ENCODE results near the gene RASIP1. TPM values are rescaled to one million over a fixed set of nuclear protein-coding genes. Genes with fewer than 3 reads are reported as not detected.

Gene RASIP1
- total RNA-seq, 1 donor from 2014 or later, result 2.1 TPM

DNA sequence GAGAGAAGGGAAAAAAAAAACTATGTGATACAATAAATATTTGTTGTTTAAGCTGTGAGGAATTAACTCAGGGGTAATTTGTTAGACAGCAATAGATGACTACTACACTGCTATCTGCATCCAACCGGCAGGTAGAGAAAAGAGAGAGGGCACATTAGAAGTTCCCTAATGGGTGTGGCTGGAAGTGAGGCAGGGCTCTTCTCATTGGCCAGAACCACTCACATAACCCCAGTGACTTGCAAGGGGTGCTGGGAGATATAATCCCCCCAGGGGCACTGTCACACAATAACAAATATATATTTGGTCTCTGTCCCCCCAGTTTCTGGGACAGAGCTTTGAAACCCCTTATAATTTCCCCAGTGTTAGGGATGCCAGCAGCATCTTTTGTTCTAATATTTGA, 39.2 kb upstream of the RASIP1 start:
- H3K4me3 Mint-ChIP-seq, result no peak overlapping the region
- H3K4me1 Mint-ChIP-seq, result peaks cover 15% of the 10 kb centered on the region
- no peaks in the 10 kb centered on the region for H3K27me3 Mint-ChIP-seq (ENCODE audit: low read depth)
- H3K9me3 Mint-ChIP-seq, result no peaks in the 10 kb centered on the region
- H3K36me3 Mint-ChIP-seq, result no peaks in the 10 kb centered on the region
- DNase-seq (ENCODE audit: low spot score in 2 of 2, unreplicated experiment in 2 of 2), result no peak
- TF ChIP-seq, protein P1, sequence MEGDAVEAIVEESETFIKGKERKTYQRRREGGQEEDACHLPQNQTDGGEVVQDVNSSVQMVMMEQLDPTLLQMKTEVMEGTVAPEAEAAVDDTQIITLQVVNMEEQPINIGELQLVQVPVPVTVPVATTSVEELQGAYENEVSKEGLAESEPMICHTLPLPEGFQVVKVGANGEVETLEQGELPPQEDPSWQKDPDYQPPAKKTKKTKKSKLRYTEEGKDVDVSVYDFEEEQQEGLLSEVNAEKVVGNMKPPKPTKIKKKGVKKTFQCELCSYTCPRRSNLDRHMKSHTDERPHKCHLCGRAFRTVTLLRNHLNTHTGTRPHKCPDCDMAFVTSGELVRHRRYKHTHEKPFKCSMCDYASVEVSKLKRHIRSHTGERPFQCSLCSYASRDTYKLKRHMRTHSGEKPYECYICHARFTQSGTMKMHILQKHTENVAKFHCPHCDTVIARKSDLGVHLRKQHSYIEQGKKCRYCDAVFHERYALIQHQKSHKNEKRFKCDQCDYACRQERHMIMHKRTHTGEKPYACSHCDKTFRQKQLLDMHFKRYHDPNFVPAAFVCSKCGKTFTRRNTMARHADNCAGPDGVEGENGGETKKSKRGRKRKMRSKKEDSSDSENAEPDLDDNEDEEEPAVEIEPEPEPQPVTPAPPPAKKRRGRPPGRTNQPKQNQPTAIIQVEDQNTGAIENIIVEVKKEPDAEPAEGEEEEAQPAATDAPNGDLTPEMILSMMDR (IDR thresholded peaks at IDR 0.05; ENCODE audit: unreplicated experiment), result no peak
- H3K27ac Mint-ChIP-seq, result no peak overlapping the region

DNA sequence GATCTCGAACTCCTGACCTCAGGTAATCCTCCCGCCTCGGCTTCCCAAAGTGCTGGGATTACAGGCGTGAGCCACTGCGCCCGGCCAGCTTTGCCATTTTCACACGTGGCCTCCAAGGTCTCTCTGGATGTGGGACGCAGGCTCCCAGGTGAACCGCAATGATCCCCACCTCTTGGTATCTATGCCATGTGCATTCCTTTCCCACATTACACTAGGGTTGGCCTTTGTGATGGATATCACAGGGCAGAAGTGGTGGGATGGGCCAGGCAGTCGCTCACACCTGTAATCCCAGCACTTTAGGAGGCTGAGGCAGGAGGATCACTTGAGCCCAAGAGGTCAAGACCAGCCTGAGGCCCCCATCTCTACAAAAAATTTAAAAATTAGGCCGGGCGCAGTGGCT, 37.3 kb upstream of the RASIP1 start:
- Mint-ChIP-seq H3K4me3 (no peak overlapping the region), H3K4me1 (peaks cover 15% of the 10 kb centered on the region), H3K27me3 (ENCODE audit: low read depth) (no peaks in the 10 kb centered on the region), H3K9me3 (no peaks in the 10 kb centered on the region), H3K27ac (no peak overlapping the region), H3K36me3 (no peaks in the 10 kb centered on the region)
- TF ChIP-seq, protein P1 (IDR thresholded peaks at IDR 0.05; ENCODE audit: unreplicated experiment), result no peak
- DNase-seq (ENCODE audit: low spot score in 2 of 2, unreplicated experiment in 2 of 2), result no peak

DNA sequence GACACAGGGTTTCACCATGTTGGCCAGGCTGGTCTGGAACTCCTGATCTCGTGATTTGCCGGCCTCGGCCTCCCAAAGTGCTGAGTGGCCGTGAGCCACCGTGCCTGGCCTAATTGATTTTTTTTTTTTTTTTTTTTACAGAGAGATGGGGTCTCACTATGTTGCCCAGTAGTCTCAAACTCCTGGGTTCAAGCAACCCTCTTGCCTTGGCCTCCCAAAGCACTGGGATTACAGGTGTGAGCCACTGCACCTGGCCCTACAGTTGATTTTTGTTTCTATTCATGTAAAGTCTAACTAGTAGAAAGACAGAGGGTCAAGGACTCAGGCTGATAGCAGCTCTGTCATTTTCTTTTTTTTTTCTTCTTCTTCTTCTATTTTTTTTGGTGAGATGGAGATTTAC, 36.7 kb upstream of the RASIP1 start:
- Mint-ChIP-seq H3K4me1 (peaks cover 12% of the 10 kb centered on the region), H3K9me3 (no peaks in the 10 kb centered on the region), H3K36me3 (no peaks in the 10 kb centered on the region), H3K27ac (no peak overlapping the region), H3K4me3 (no peak overlapping the region), H3K27me3 (ENCODE audit: low read depth) (no peaks in the 10 kb centered on the region)
- TF ChIP-seq, protein P1 (IDR thresholded peaks at IDR 0.05; ENCODE audit: unreplicated experiment), result no peak
- no peak for DNase-seq (ENCODE audit: low spot score in 2 of 2, unreplicated experiment in 2 of 2)

DNA sequence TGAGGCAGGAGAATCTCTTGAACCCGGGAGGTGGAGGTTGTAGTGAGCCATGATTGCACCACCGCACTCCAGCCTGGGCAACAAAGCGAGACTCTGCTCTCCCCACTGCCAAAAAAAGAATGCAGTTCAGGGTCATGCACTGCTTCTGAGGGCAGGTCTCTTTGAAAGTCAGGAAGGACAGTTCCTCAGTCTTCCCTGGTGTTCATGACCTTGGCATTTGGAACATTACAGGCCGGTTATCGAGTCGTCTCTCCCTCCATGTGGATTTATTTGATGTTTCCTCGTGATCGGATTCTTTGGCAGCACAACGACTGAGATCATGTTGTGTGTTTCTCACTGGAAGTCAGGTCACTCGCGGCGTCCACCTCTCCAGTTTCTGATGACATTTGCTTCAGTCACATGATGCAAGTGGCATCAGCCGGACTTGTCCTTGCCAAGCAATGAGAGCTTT, 32.1 kb upstream of the RASIP1 start:
- no peak overlapping the region for H3K27ac Mint-ChIP-seq
- H3K27me3 Mint-ChIP-seq (ENCODE audit: low read depth), result peaks cover 9% of the 10 kb centered on the region
- TF ChIP-seq, protein P1 (IDR thresholded peaks at IDR 0.05; ENCODE audit: unreplicated experiment), result no peak
- H3K9me3 Mint-ChIP-seq, result no peaks in the 10 kb centered on the region
- no peak for DNase-seq (ENCODE audit: low spot score in 2 of 2, unreplicated experiment in 2 of 2)
- no peak overlapping the region for H3K4me3 Mint-ChIP-seq
- H3K36me3 Mint-ChIP-seq, result no peaks in the 10 kb centered on the region
- no peaks in the 10 kb centered on the region for H3K4me1 Mint-ChIP-seq

DNA sequence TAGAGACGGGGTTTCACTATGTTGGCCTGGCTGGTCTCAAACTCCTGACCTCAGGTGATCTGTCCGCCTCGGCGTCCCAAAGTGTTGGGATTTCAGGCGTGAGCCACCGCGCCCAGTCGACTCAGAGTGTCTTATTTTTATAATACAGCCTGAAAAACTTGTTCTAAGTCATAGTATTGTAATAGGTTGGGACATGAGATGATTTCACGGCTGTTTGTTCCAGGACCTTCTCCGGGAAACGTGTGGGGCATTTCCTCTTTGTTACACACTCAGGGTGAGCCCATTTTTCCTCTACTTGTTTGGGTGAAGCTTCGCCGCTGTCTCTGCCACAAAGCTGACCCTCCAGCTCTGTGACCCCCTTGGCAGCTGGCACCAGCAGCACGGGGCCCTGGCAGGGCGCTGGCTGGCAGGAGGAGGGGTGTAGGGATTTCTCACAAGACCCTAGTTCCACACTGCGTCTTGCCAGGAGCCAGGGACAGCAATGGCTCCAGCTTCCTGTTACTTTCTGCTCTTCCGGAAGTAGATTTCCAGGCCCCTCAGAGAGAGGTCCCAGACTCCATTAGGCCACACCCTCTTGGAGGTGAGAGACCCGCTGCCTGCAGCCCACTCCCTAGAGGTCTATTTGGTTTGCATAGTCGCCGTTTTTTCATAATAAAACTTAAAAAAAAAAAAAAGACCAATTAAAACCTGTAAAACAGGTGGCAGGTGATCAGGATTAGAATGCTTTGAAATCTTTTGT, 30.5 kb upstream of the RASIP1 start:
- no peak for DNase-seq (ENCODE audit: low spot score in 2 of 2, unreplicated experiment in 2 of 2)
- H3K4me3 Mint-ChIP-seq, result no peak overlapping the region
- H3K27ac Mint-ChIP-seq, result no peak overlapping the region
- no peaks in the 10 kb centered on the region for H3K36me3 Mint-ChIP-seq
- H3K4me1 Mint-ChIP-seq, result no peaks in the 10 kb centered on the region
- no peaks in the 10 kb centered on the region for H3K9me3 Mint-ChIP-seq
- H3K27me3 Mint-ChIP-seq (ENCODE audit: low read depth), result peaks cover 12% of the 10 kb centered on the region
- TF ChIP-seq, protein P1 (IDR thresholded peaks at IDR 0.05; ENCODE audit: unreplicated experiment), result no peak
